Coronary artery (tissue), 2 donors: ENCODE results near the gene WDFY2.

ENCODE experiments used
- DNase-seq: peaks from one replicate; pipeline ENCODE4 v3.0.0-alpha.2; 2017; ENCODE audit warnings: low spot score
- H3K27ac ChIP-seq, 2 donors: fragments of 200-600 bp; sonication (generic); one replicate each; pipeline ENCODE4 v1.5.1; 2016 to 2019
- H3K4me3 ChIP-seq: fragments of 200-600 bp; sonication (generic); 2 replicates; pipeline ENCODE4 v1.5.1; 2016; ENCODE audit warnings: mild to moderate bottlenecking, moderate library complexity
- TF ChIP-seq, protein P1 (sequence below): fragments of 200-600 bp; sonication (generic); IDR thresholded peaks from one replicate; pipeline ENCODE4 v1.5.1; 2019; ENCODE audit warnings: antibody characterized with exemption

WDFY2 gene

DNA sequence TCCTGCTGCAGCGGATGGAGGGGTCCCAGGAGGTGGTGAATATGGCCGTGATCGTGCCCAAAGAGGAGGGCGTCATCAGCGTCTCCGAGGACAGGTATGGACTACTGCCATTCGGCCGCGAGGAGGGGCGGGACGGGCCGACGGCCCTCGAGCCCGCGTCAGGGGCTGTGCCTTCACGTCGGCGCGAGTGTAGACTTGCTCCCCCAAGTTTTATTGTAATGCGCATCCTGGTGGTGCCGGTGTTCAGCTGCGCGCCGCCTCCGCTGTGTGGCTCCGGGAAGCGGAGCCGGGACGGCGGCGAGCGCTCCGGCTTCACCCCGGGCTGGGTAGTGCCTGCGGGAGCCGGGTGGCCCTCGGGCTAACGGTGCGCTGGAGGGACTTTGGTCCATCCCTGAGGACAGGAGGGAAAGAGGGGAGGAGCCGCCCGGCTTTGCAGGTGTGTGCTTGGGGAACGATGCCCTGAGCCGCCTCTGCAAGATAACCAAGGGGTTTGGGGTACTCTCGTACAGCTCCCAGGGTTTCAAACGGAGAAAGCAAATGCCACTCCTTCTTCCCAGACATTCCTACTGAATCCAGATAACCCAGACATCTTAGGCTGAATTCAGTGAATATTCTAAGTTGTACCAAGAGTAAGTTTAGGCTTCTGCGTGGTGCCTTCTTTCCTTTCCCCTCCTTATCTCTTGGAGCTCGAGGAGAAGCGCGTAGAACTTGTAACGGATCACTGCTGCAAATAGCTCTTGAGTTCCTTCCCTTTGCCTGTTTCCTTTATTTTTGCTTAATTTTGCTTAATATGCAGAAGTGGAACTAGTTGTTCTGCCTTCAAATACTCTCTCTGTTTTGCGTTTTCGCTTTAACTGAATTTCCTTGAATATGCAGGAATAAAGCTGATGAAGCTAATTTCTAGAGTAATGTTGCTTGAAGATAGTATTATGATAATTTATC is 740 bp downstream of the WDFY2 start:
- peak overlapping the region; percentile 97 for H3K4me3 ChIP-seq
- no peak for DNase-seq
- TF ChIP-seq, protein P1, sequence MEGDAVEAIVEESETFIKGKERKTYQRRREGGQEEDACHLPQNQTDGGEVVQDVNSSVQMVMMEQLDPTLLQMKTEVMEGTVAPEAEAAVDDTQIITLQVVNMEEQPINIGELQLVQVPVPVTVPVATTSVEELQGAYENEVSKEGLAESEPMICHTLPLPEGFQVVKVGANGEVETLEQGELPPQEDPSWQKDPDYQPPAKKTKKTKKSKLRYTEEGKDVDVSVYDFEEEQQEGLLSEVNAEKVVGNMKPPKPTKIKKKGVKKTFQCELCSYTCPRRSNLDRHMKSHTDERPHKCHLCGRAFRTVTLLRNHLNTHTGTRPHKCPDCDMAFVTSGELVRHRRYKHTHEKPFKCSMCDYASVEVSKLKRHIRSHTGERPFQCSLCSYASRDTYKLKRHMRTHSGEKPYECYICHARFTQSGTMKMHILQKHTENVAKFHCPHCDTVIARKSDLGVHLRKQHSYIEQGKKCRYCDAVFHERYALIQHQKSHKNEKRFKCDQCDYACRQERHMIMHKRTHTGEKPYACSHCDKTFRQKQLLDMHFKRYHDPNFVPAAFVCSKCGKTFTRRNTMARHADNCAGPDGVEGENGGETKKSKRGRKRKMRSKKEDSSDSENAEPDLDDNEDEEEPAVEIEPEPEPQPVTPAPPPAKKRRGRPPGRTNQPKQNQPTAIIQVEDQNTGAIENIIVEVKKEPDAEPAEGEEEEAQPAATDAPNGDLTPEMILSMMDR: no peak
- H3K27ac ChIP-seq: peak overlapping the region; percentile 71 to 98

DNA sequence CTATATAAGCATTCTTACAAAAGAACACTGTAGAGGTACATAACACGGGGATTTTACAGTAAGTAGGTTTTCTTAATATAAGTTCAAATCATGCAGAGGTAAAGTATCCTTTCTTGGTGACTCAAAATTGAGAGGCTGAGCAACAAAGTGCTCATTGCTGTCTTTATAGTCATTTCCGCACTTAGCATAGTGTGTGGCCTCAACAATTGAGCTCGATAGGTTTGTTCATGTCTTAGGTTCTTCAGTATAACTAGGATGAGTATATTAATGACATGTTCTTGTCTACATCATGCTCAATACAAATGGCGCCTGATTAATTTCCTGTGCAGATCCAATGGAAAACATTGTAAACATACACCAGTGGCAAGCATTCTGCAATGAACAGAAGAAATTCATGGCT is 1.4 kb downstream of the WDFY2 start:
- Histone ChIP-seq H3K27ac (peak overlapping the region in 1 of 2 donors; percentile 98), H3K4me3 (peak overlapping the region; percentile 97)
- TF ChIP-seq, protein P1: no peak
- DNase-seq: no peak

DNA sequence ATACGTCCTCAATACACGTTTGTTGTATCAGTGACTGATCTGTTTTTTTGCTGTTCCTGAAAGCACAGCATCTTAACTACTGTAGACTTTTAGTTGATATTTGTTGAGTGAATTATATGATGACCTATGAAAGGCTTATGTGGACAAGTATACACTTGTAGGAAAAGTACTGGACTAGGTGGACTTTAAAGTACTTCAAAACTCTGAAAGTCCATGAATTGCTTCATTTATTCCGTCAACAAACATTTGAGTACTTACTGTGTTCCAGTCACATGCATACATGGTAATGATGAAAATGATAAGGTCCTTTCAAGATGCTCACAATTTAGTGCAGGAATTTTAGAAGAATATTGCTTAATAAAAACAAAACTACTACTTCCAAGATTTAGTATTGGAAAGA is 3.1 kb downstream of the WDFY2 start:
- no peak overlapping the region for H3K27ac ChIP-seq

DNA sequence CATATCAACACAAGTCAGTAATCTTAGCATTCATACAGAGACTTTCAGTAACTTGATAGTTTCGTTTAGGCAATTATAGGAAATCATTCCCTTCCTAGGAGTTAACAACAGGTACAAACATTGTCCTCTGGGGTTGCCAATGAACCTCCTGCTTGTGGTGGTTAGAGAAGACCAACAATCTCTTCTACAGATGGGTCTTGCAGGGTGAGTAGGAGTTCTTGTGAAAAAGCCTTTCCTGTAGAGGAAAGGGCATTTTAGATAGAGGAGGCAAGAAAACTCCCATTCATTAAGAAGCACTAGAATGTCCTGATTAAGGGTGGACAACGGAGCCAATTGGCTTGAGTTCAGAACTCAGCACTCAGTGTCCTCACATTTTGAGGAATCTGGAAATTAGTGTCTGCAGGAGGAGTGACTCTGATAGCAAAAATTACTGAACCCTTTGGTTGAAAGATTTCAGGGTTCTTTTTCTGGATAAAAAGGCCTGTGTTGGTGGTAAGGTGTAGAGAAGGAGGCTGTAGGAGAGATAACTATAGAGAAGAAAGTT is 4.2 kb downstream of the WDFY2 start:
- Histone ChIP-seq H3K4me3 (no peak overlapping the region), H3K27ac (no peak overlapping the region)
- no peak for DNase-seq
- TF ChIP-seq, protein P1: no peak

More for the DNA sequence above, 3.1 kb downstream of the WDFY2 start:
- TF ChIP-seq, protein P1: no peak
- H3K4me3 ChIP-seq: no peak overlapping the region
- no peak for DNase-seq

DNA sequence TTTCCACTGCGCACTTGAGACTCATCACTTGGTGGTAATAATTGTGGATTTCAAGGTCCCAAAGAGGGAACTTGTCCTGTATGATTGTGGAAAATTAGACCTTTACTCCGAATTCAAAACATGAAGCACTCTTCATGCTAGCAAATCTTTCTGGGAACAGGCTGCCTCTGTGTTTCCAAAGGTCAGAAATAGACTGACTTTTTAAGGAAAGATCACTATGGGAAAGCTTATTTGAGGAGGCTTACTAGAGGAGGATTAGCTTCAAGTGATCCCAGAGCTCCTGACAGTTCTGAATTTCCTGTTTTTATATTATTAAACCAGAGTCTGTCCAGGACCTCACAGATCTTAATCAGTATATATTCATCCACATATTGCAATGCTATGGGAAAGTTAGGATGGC is 5.5 kb downstream of the WDFY2 start:
- Histone ChIP-seq H3K4me3 (no peak overlapping the region), H3K27ac (no peak overlapping the region)

DNA sequence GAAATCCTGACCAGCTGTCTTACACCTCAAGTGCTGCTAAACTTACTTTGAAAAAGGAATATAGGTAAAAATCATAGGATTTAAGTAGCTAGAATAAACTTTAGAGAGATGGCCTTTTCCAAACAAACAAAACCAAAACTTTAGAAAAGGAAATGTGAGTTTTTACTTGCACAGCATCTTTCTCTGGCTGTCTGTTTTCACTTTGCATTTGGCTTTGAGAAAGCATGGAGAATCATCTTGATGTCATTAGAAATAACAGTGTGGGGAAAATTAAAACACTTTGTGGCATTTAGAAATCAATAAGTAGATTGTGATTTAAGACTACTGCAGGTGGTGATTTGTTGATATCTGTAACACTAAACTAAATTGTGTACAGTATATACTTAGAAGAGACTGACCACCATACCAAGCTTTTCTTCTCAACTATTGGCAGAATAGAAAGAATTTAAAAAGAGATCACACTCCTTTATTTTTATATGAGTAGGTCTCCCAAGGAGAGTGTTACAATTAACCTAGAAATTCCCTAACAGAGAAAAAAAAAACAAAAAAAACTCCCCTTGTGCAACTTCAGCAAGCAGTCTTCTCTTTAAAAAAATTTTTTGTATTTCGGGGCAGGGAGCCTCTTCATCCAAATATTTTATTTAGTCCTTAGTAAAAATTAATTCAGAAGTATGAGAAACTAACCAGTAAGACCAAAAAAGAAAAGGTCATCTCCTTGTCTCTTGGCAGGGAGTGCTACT is 6.1 kb downstream of the WDFY2 start:
- H3K4me3 ChIP-seq: peak overlapping the region; percentile 44
- peak overlapping the region; percentile 13 to 76 for H3K27ac ChIP-seq
- no peak for DNase-seq
- TF ChIP-seq, protein P1: no peak

More for the DNA sequence above, 5.5 kb downstream of the WDFY2 start:
- TF ChIP-seq, protein P1: no peak
- no peak for DNase-seq
